ENCODE measurements around the gene TRIM43. TPM values are rescaled to one million over a fixed set of nuclear protein-coding genes. Genes with fewer than 3 reads are reported as not detected.
"Not testable (repeated sequence)": the region's sequence is repeated elsewhere in the genome, so short reads cannot be mapped to it uniquely, and the experiment has no call there.

TRIM43 gene
- polyA plus RNA-seq, 3 donors, result not detected

DNA sequence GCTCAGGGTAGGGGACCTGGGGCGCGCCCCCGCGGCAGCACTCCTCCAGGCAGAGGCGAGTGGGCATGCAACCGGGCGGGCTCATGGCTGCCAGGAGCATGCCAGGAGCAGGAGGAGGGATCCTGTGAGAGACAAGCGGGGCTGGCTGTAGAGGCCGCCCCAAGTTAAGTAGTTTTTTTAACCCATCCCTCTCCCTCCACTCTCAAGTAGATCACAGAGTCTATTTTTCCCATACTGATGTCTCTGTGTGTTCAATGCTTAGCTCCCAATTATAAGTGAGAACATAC, 49.4 kb downstream of the TRIM43 start:
- H3K36me3 ChIP-seq (replicated peaks in 1 of 2; ENCODE audit: control insufficient read depth in 1 of 2, insufficient read depth in 2 of 2, low read length in 2 of 2); H3K9me3 ChIP-seq (replicated peaks in 1 of 2; ENCODE audit: control insufficient read depth in 1 of 2, insufficient read depth in 1 of 2, low read length in 2 of 2); H3K4me3 ChIP-seq (replicated peaks in 1 of 3; ENCODE audit: low read depth in 2 of 3, low read length in 3 of 3); H3K9me3 Mint-ChIP-seq; H3K4me3 Mint-ChIP-seq; H3K4me2 ChIP-seq (replicated peaks; ENCODE audit: extremely low read depth, low read length, poor library complexity, severe bottlenecking); H4K20me1 ChIP-seq (ENCODE audit: insufficient read depth, low read length); H2AFZ ChIP-seq (ENCODE audit: insufficient read depth, low read depth, low read length, poor library complexity, severe bottlenecking); H3K4me1 Mint-ChIP-seq; H3K27me3 ChIP-seq (ENCODE audit: control insufficient read depth in 2 of 2, insufficient read depth in 2 of 2, low read length in 2 of 2); H3K36me3 Mint-ChIP-seq; H3K27ac Mint-ChIP-seq; H3K27ac ChIP-seq (ENCODE audit: low read depth in 1 of 2, low read length in 2 of 2); H3K27me3 Mint-ChIP-seq (ENCODE audit: low read depth in 3 of 3); DNase-seq; H3K79me2 ChIP-seq (ENCODE audit: insufficient read depth, low read length); H3K9ac ChIP-seq (ENCODE audit: insufficient read depth, low read length, poor library complexity, severe bottlenecking); intact Hi-C loops (cut with micrococcal nuclease); H3K4me1 ChIP-seq (ENCODE audit: control insufficient read depth in 1 of 2, insufficient read depth in 2 of 2, low read length in 2 of 2): not testable (repeated sequence)
- WGBS (ENCODE audit: insufficient coverage), result no CpG with 5 or more reads among the region's 9 CpGs

DNA sequence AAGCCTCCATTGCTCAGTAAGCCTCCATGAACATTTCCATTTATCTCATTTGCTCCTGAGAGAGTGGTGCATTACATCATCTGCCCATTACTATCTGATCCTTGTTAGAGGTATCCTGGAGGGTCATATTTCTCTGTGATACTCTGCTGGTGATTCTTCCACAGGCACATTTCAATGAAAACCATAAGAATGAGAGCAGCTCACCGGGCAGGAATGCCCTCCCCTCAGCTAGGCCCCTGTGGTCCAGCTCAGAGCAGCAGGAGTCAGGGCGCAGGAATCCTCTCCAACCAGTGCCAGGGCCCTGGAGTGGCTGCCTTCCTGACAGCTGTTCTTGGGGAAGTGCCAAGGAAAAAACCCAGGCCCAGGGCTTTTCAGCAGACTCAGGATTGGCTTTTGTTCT, 50.0 kb downstream of the TRIM43 start:
- H3K4me1 ChIP-seq (ENCODE audit: control insufficient read depth in 1 of 2, insufficient read depth in 2 of 2, low read length in 2 of 2); H3K27ac Mint-ChIP-seq; intact Hi-C loops (cut with micrococcal nuclease); H3K36me3 ChIP-seq (replicated peaks in 1 of 2; ENCODE audit: control insufficient read depth in 1 of 2, insufficient read depth in 2 of 2, low read length in 2 of 2); H3K27ac ChIP-seq (ENCODE audit: low read depth in 1 of 2, low read length in 2 of 2); H3K36me3 Mint-ChIP-seq; H3K27me3 ChIP-seq (ENCODE audit: control insufficient read depth in 2 of 2, insufficient read depth in 2 of 2, low read length in 2 of 2); H3K4me3 ChIP-seq (replicated peaks in 1 of 3; ENCODE audit: low read depth in 2 of 3, low read length in 3 of 3); H3K4me2 ChIP-seq (replicated peaks; ENCODE audit: extremely low read depth, low read length, poor library complexity, severe bottlenecking); H3K4me1 Mint-ChIP-seq; DNase-seq; H3K27me3 Mint-ChIP-seq (ENCODE audit: low read depth in 3 of 3); H2AFZ ChIP-seq (ENCODE audit: insufficient read depth, low read depth, low read length, poor library complexity, severe bottlenecking); H3K9me3 ChIP-seq (replicated peaks in 1 of 2; ENCODE audit: control insufficient read depth in 1 of 2, insufficient read depth in 1 of 2, low read length in 2 of 2); H3K4me3 Mint-ChIP-seq; H3K9me3 Mint-ChIP-seq; H3K9ac ChIP-seq (ENCODE audit: insufficient read depth, low read length, poor library complexity, severe bottlenecking); H3K79me2 ChIP-seq (ENCODE audit: insufficient read depth, low read length); H4K20me1 ChIP-seq (ENCODE audit: insufficient read depth, low read length): not testable (repeated sequence)
- WGBS (ENCODE audit: insufficient coverage), result no CpG with 5 or more reads among the region's 2 CpGs

DNA sequence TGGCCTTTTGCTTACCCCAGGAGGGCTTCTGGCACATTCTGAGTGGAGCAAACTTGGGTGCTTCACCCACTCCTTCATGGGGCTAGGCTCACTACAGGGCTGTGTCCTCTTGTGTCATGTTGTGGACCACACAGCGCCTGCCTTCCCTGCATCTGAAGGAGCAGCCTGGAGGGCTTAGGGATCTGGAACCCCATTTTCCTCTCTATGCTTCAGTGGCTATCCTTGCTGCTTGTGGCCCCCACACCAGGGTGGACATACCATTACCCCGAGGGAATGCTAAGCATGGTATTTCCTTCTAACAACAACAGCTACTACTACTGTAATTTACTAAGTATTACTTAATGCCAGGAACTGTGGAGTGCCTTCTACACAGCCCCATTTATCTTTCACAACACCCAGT, 50.6 kb downstream of the TRIM43 start:
- H3K27ac Mint-ChIP-seq; H3K9me3 ChIP-seq (replicated peaks in 1 of 2; ENCODE audit: control insufficient read depth in 1 of 2, insufficient read depth in 1 of 2, low read length in 2 of 2); H3K27me3 Mint-ChIP-seq (ENCODE audit: low read depth in 3 of 3); H3K4me3 ChIP-seq (replicated peaks in 1 of 3; ENCODE audit: low read depth in 2 of 3, low read length in 3 of 3); H3K79me2 ChIP-seq (ENCODE audit: insufficient read depth, low read length); H3K4me1 Mint-ChIP-seq; H3K4me3 Mint-ChIP-seq; H3K9ac ChIP-seq (ENCODE audit: insufficient read depth, low read length, poor library complexity, severe bottlenecking); H3K9me3 Mint-ChIP-seq; intact Hi-C loops (cut with micrococcal nuclease); H2AFZ ChIP-seq (ENCODE audit: insufficient read depth, low read depth, low read length, poor library complexity, severe bottlenecking); H4K20me1 ChIP-seq (ENCODE audit: insufficient read depth, low read length); H3K27me3 ChIP-seq (ENCODE audit: control insufficient read depth in 2 of 2, insufficient read depth in 2 of 2, low read length in 2 of 2); H3K4me1 ChIP-seq (ENCODE audit: control insufficient read depth in 1 of 2, insufficient read depth in 2 of 2, low read length in 2 of 2); H3K36me3 ChIP-seq (replicated peaks in 1 of 2; ENCODE audit: control insufficient read depth in 1 of 2, insufficient read depth in 2 of 2, low read length in 2 of 2); H3K27ac ChIP-seq (ENCODE audit: low read depth in 1 of 2, low read length in 2 of 2); DNase-seq; H3K36me3 Mint-ChIP-seq; H3K4me2 ChIP-seq (replicated peaks; ENCODE audit: extremely low read depth, low read length, poor library complexity, severe bottlenecking): not testable (repeated sequence)
- no CpG with 5 or more reads among the region's 2 CpGs for WGBS (ENCODE audit: insufficient coverage)

DNA sequence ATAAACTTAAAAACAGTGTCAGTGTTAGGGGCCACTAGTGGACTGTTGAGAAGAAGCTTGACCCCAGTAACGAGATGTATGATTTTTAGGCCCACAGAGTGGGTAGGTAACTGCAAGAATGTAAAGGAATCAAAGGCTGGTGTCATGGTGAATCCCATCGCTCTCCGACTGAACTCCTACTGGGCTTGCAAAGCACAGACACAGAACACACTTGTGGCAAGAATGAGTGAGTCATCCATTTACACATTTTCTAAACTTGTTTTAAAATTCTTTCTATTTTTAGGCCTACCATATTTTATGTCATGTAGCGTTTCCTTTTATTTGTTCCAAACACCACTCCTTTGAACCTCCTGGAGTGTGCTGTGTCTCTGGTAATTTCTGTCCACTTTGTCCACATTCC, 51.1 kb downstream of the TRIM43 start:
- H3K9ac ChIP-seq (ENCODE audit: insufficient read depth, low read length, poor library complexity, severe bottlenecking); H3K4me1 ChIP-seq (ENCODE audit: control insufficient read depth in 1 of 2, insufficient read depth in 2 of 2, low read length in 2 of 2); H3K4me1 Mint-ChIP-seq; DNase-seq; H3K4me3 Mint-ChIP-seq; H4K20me1 ChIP-seq (ENCODE audit: insufficient read depth, low read length); intact Hi-C loops (cut with micrococcal nuclease); H3K4me3 ChIP-seq (replicated peaks in 1 of 3; ENCODE audit: low read depth in 2 of 3, low read length in 3 of 3); H3K27me3 Mint-ChIP-seq (ENCODE audit: low read depth in 3 of 3); H3K36me3 Mint-ChIP-seq; H3K36me3 ChIP-seq (replicated peaks in 1 of 2; ENCODE audit: control insufficient read depth in 1 of 2, insufficient read depth in 2 of 2, low read length in 2 of 2); H2AFZ ChIP-seq (ENCODE audit: insufficient read depth, low read depth, low read length, poor library complexity, severe bottlenecking); H3K79me2 ChIP-seq (ENCODE audit: insufficient read depth, low read length); H3K27me3 ChIP-seq (ENCODE audit: control insufficient read depth in 2 of 2, insufficient read depth in 2 of 2, low read length in 2 of 2); H3K9me3 Mint-ChIP-seq; H3K4me2 ChIP-seq (replicated peaks; ENCODE audit: extremely low read depth, low read length, poor library complexity, severe bottlenecking); H3K9me3 ChIP-seq (replicated peaks in 1 of 2; ENCODE audit: control insufficient read depth in 1 of 2, insufficient read depth in 1 of 2, low read length in 2 of 2); H3K27ac ChIP-seq (ENCODE audit: low read depth in 1 of 2, low read length in 2 of 2); H3K27ac Mint-ChIP-seq: not testable (repeated sequence)
- no CpG with 5 or more reads among the region's 4 CpGs for WGBS (ENCODE audit: insufficient coverage)

DNA sequence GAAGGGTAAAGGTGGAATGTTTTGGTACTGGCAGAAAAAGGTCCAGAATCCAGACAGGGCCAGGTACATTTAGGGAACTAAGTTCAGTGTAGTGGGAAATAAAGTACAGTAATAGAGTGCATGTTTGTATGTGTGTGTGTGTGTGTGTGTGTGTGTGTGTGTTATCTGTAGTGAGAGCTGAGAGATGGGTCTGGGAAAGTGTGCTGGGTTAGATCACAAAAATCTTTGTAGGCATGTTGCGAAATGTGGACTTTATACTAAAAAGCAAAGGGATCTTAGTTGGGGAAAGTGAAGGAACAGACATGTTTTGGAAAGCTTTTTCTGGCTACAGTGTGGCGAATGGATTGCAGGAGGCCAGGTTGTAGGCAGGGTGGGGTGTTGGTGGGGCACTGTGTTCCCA, 53.5 kb downstream of the TRIM43 start:
- no CpG with 5 or more reads among the region's 2 CpGs for WGBS (ENCODE audit: insufficient coverage)
- not testable (repeated sequence) for H3K27me3 Mint-ChIP-seq (ENCODE audit: low read depth in 3 of 3); H3K9me3 ChIP-seq (replicated peaks in 1 of 2; ENCODE audit: control insufficient read depth in 1 of 2, insufficient read depth in 1 of 2, low read length in 2 of 2)

More for the DNA sequence above, 53.5 kb downstream of the TRIM43 start:
- H3K4me1 Mint-ChIP-seq; DNase-seq; H3K27ac ChIP-seq (ENCODE audit: low read depth in 1 of 2, low read length in 2 of 2); H3K4me1 ChIP-seq (ENCODE audit: control insufficient read depth in 1 of 2, insufficient read depth in 2 of 2, low read length in 2 of 2); H3K36me3 ChIP-seq (replicated peaks in 1 of 2; ENCODE audit: control insufficient read depth in 1 of 2, insufficient read depth in 2 of 2, low read length in 2 of 2); H3K79me2 ChIP-seq (ENCODE audit: insufficient read depth, low read length); H4K20me1 ChIP-seq (ENCODE audit: insufficient read depth, low read length); H3K9ac ChIP-seq (ENCODE audit: insufficient read depth, low read length, poor library complexity, severe bottlenecking); H3K36me3 Mint-ChIP-seq; H3K9me3 Mint-ChIP-seq; H3K4me3 Mint-ChIP-seq; H3K27ac Mint-ChIP-seq; intact Hi-C loops (cut with micrococcal nuclease); H3K4me3 ChIP-seq (replicated peaks in 1 of 3; ENCODE audit: low read depth in 2 of 3, low read length in 3 of 3); H2AFZ ChIP-seq (ENCODE audit: insufficient read depth, low read depth, low read length, poor library complexity, severe bottlenecking); H3K27me3 ChIP-seq (ENCODE audit: control insufficient read depth in 2 of 2, insufficient read depth in 2 of 2, low read length in 2 of 2); H3K4me2 ChIP-seq (replicated peaks; ENCODE audit: extremely low read depth, low read length, poor library complexity, severe bottlenecking): not testable (repeated sequence)

Data from CD14-positive monocyte (primary cell).